Keratinocyte (primary cell): ENCODE measurements around the gene MAGI2.

Experiments
- EZH2 ChIP-seq: IDR thresholded peaks from one replicate; pipeline ENCODE4 v1.6.1; 2012; ENCODE audit warnings: inconsistent platforms, mild to moderate bottlenecking, low read length, moderate library complexity
- TF ChIP-seq, protein P1 (sequence below), 3 experiments: IDR thresholded peaks in 1 of 3; conservative IDR thresholded peaks in 1 of 3; optimal IDR thresholded peaks in 1 of 3; 2 replicates in 2 of 3; 3 replicates in 1 of 3; pipeline versions ENCODE3 to v1.5.1; 2011; ENCODE audit warnings: low read length in 3 of 3, mild to moderate bottlenecking in 3 of 3, moderate library complexity in 2 of 3, control low read depth in 1 of 3, inconsistent platforms in 1 of 3; ENCODE audit not compliant: insufficient read depth in 2 of 3; ENCODE audit errors: extremely low read depth in 1 of 3

DNA sequence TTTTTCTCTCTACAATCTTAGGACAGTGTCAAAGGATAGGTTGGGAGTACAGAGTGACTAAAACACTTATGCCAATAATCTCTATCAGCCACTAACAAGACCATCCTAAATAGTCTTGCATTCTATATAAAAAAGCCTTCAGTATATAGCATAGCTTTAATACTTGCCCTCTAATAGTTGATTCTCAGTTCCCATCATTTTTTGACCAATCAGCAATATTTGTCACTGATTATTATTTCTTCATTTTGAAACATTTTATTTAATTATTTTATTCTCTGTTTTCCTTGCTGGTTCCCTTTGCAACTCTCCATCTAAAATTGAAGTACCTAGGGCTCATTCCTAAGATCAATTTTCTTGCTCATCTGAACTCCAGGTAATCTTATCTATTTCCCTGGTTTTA is 470.0 kb downstream of the MAGI2 start:
- TF ChIP-seq, protein P1, sequence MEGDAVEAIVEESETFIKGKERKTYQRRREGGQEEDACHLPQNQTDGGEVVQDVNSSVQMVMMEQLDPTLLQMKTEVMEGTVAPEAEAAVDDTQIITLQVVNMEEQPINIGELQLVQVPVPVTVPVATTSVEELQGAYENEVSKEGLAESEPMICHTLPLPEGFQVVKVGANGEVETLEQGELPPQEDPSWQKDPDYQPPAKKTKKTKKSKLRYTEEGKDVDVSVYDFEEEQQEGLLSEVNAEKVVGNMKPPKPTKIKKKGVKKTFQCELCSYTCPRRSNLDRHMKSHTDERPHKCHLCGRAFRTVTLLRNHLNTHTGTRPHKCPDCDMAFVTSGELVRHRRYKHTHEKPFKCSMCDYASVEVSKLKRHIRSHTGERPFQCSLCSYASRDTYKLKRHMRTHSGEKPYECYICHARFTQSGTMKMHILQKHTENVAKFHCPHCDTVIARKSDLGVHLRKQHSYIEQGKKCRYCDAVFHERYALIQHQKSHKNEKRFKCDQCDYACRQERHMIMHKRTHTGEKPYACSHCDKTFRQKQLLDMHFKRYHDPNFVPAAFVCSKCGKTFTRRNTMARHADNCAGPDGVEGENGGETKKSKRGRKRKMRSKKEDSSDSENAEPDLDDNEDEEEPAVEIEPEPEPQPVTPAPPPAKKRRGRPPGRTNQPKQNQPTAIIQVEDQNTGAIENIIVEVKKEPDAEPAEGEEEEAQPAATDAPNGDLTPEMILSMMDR (optimal IDR thresholded peaks at IDR 0.05 in 1 of 3, IDR thresholded peaks at IDR 0.05 in 1 of 3, conservative IDR thresholded peaks at IDR 0.05 in 1 of 3; ENCODE audit: extremely low read depth in 1 of 3, insufficient read depth in 2 of 3, low read length in 3 of 3) = no peak
- TF ChIP-seq EZH2 = no peak
